Measurements from ENCODE around the gene MARCO. TPM values are rescaled to one million over a fixed set of nuclear protein-coding genes. Genes with fewer than 3 reads are reported as not detected.
"Not testable (repeated sequence)": the region's sequence is repeated elsewhere in the genome, so short reads cannot be mapped to it uniquely, and the experiment has no call there.

The MARCO gene
- polyA plus RNA-seq, 3 donors, result 12.7 to 43.7 (median 37.7) TPM

- Histone ChIP-seq H2AFZ (ENCODE audit: insufficient read depth, low read depth, low read length, poor library complexity, severe bottlenecking) (no peak overlapping the region), H3K36me3 (replicated peaks in 1 of 2; ENCODE audit: control insufficient read depth in 1 of 2, insufficient read depth in 2 of 2, low read length in 2 of 2) (no peaks in the 10 kb centered on the region), H3K79me2 (ENCODE audit: insufficient read depth, low read length) (no peaks in the 10 kb centered on the region), H3K9ac (ENCODE audit: insufficient read depth, low read length, poor library complexity, severe bottlenecking) (no peak overlapping the region), H3K9me3 (replicated peaks in 1 of 2; ENCODE audit: control insufficient read depth in 1 of 2, insufficient read depth in 1 of 2, low read length in 2 of 2) (no peaks in the 10 kb centered on the region), H3K27ac (ENCODE audit: low read depth in 1 of 2, low read length in 2 of 2) (no peak overlapping the region), H4K20me1 (ENCODE audit: insufficient read depth, low read length) (no peaks in the 10 kb centered on the region), H3K4me3 (replicated peaks in 1 of 3; ENCODE audit: low read depth in 2 of 3, low read length in 3 of 3) (no peak overlapping the region), H3K4me1 (ENCODE audit: control insufficient read depth in 1 of 2, insufficient read depth in 2 of 2, low read length in 2 of 2) (peaks cover 12% of the 10 kb centered on the region in 2 donors), H3K4me2 (replicated peaks; ENCODE audit: extremely low read depth, low read length, poor library complexity, severe bottlenecking) (no peak overlapping the region), H3K27me3 (ENCODE audit: control insufficient read depth in 2 of 2, insufficient read depth in 2 of 2, low read length in 2 of 2) (peaks cover 0 to 3% of the 10 kb centered on the region in 2 donors)
- H3K4me3 Mint-ChIP-seq, result no peak overlapping the region
- peak overlapping the region in 2 of 7 donors; percentile 16 to 55 for H3K27ac Mint-ChIP-seq
- peaks cover 21 to 33% of the 10 kb centered on the region in 2 donors for H3K36me3 Mint-ChIP-seq
- TF ChIP-seq CTCF (IDR thresholded peaks at IDR 0.05), result no peak
- intact Hi-C loops (cut with micrococcal nuclease), result no loop called here
- H3K9me3 Mint-ChIP-seq, result peaks cover 0 to 15% (median 1%) of the 10 kb centered on the region in 7 donors
- no CpG with 5 or more reads among the region's 2 CpGs for WGBS (ENCODE audit: insufficient coverage)
- H3K27me3 Mint-ChIP-seq (ENCODE audit: low read depth in 3 of 3), result peaks cover 9 to 19% (median 13%) of the 10 kb centered on the region in 3 donors
- peaks cover 20% of the 10 kb centered on the region for H3K4me1 Mint-ChIP-seq
- DNase-seq, result no peak
Measured at GRCh38 chr2:118994778-118995177, 52.8 kb downstream of the MARCO start.

- H3K27me3 ChIP-seq (ENCODE audit: control insufficient read depth in 2 of 2, insufficient read depth in 2 of 2, low read length in 2 of 2); H3K4me3 Mint-ChIP-seq; H4K20me1 ChIP-seq (ENCODE audit: insufficient read depth, low read length); H3K27ac Mint-ChIP-seq; H3K4me2 ChIP-seq (replicated peaks; ENCODE audit: extremely low read depth, low read length, poor library complexity, severe bottlenecking); H2AFZ ChIP-seq (ENCODE audit: insufficient read depth, low read depth, low read length, poor library complexity, severe bottlenecking); H3K27ac ChIP-seq (ENCODE audit: low read depth in 1 of 2, low read length in 2 of 2); H3K27me3 Mint-ChIP-seq (ENCODE audit: low read depth in 3 of 3); DNase-seq; H3K36me3 Mint-ChIP-seq; H3K79me2 ChIP-seq (ENCODE audit: insufficient read depth, low read length); H3K4me3 ChIP-seq (replicated peaks in 1 of 3; ENCODE audit: low read depth in 2 of 3, low read length in 3 of 3); intact Hi-C loops (cut with micrococcal nuclease); H3K9ac ChIP-seq (ENCODE audit: insufficient read depth, low read length, poor library complexity, severe bottlenecking); H3K36me3 ChIP-seq (replicated peaks in 1 of 2; ENCODE audit: control insufficient read depth in 1 of 2, insufficient read depth in 2 of 2, low read length in 2 of 2): not testable (repeated sequence)
- Mint-ChIP-seq H3K4me1 (peaks cover 39% of the 10 kb centered on the region), H3K9me3 (peaks cover 6 to 21% (median 12%) of the 10 kb centered on the region in 7 donors)
- WGBS (ENCODE audit: insufficient coverage), result 80% methylated on average over 1 of the region's 4 CpGs
- Histone ChIP-seq H3K4me1 (ENCODE audit: control insufficient read depth in 1 of 2, insufficient read depth in 2 of 2, low read length in 2 of 2) (peaks cover 18 to 24% of the 10 kb centered on the region in 2 donors), H3K9me3 (replicated peaks in 1 of 2; ENCODE audit: control insufficient read depth in 1 of 2, insufficient read depth in 1 of 2, low read length in 2 of 2) (peaks cover 0 to 11% of the 10 kb centered on the region in 2 donors)
Measured at GRCh38 chr2:119003856-119004255, 61.9 kb downstream of the MARCO start.

Measured in CD14-positive monocyte (primary cell).